HG03039 (cell line): ENCODE measurements around the gene CDC25A.

Source experiments
- ATAC-seq: cut with Tn5 transposase; IDR thresholded peaks from one replicate; pipeline ENCODE4 v1.9.1; 2021; ENCODE audit warnings: mild to moderate bottlenecking, moderate library complexity; ENCODE audit not compliant: unreplicated experiment

Gene CDC25A

DNA sequence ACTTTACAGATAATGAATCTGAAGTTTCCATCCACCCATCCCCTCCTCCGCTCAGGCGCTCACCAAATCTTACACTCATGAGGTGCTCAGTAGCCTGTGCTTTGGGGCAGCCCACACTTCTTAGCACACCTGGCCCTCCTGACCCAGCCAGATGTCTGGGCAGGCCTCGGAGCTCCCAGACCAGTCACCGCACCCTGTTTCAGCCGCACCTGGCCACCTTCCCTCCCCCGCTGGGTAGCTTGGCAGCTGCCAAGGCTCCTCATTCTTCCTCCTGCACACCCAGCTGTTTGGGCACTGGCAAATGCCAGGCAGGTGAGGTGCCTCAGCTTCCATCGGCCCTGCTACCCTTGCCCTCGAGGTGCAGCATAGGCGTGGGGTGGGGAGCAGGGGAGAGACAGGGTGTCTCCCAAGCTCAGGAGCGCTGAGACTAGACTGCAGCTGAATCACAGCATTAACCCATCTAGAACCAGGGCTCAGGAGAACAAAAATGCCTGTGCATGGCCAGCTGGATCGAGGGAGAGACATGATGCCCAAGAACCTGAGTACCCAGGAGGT lies 45.8 kb downstream of the CDC25A start:
- no peak for ATAC-seq

DNA sequence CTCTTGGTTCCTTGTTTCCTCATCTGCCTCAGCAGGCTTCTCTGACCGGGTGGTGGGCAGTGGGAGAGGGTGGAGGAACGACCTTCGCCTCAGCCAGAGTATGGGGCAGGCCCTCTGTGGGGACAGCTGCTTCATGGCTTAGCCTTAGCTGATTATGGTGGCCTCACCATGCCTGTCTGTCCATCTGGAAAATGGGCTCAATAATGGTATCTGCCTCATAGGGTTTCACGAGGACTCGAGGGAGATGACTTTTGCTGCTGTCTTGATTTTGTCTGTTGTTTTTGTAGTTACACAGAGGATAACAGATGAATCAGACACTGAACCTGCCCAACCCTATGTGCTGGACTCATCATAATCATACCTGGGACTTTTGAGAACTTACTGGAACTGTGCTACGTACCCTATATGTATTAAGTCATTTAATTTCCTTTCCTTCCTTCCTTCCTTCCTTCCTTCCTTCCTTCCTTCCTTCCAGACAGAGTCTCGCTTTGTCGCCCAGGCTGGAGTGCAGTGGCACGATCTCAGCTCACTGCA lies 46.5 kb downstream of the CDC25A start:
- no peak for ATAC-seq

DNA sequence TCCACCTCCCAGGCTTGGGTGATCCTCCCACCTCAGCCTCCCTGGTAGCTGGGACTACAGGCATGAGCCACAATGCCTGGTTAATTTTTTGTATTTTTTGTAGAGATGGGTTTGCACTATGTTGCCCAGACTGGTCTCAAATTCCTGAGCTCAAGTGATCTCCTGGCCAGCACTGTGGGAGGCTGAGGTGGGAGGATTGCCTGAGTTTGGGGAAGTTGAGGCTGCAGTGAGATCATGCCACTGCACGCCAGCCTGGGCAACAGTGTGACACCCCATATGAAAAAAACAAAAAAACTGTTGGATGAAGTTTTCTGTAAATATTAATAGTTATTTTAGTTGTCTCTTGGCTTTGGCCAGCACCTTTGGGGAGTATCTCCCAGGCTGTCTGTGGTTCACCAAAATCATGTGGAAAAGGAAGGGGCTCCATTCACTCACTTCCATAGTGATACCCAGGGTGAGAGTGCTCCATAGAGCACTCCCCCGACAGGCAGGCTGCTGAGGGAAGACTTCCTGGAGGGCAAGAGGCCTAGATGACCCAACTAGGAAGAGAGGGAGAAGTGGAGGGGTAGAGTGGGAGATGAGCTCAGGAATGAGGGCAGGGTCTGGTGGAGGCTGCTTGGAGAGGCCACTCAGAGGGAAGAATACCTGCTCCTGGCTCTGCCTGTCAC lies 47.1 kb downstream of the CDC25A start:
- no peak for ATAC-seq

DNA sequence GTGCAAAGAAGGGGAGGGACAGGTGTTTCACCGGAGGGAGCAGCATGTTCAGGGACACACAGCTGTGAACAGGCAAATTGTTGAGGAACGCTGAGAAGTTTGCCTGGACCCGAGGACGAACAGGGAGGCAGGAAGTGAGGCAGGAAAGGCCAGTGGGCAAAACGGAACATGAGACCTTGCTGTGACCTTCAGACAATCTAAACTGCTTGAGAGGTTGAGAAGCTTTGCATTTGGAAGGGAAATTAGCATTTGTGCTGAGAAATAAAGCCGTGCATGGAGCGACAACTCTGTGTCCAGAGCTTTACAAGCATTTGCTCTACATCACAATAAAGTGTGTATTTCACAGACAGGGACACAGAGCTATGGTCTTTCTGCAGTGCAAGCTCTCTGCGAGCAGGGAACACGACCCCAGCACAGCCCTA lies 47.9 kb downstream of the CDC25A start:
- ATAC-seq, result no peak

DNA sequence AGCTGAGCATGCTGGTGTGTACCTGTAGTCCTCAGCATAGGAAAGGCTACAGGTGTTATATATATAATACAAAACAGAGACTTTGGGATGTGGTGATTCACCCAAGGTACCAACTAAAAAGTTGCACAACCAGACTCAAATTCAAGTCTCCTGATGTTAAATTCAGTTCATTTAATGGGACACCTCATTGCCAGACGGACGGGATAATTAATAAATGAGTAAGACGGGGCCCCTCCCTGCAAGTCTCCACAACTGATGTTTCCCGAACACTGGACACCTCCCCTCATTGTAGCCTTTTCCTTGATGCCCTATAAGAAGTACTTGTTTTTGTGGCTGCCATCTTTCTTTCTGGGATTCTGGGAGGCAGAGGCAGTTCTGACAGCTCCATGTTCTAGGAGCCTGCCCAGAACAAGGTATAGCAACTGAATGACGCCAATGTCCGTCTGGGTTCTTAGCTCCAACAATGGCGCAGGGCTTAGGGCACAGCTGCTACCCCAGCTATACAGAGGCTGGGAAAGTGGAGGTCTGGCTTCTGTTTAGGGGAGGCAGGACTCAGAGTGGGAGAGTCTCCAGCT lies 50.7 kb downstream of the CDC25A start:
- no peak for ATAC-seq

DNA sequence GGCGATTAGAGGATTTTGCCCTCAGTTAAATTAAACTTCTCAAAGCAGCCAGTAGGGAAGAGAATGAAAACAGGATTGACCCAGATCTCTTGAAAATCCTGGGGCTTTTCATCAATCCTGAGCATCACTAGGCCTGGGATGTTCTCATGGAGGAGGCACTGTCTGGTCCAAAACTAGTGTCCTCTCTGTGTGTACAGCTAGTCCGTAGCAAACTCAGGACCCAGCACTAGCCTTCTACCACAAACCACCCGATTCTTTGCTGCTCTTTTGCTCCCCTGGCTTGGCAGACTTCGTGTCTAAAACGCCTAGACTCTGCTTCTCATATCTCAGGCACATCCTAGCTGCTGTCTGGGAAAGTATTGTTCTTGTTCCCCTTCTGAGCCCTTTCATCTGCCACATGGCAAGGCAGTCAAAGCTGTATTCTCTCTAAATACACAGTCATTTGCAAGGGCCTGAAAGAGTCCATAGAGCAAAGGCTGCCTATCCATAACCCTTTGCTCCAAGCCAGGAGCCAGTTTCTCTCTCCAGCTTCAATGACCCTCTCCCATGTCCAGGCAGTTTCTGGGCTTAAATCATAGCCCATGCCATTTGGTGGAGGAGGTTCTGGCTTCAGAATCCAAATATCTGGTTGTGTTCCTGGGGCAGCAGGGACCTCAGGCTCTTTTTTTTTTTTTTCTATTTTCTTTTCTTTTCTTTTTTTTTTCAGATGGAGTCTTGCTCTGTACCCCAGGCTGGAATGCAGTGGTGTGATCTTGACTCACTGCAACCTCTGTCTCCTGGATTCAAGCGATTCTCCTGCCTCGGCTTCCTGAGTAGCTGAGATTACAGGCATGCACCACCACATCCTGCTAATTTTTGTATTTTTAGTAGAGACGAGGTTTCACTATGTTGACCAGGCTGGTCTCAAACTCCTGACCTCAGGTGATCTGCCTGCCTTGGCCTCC lies 52.4 kb downstream of the CDC25A start:
- no peak for ATAC-seq

DNA sequence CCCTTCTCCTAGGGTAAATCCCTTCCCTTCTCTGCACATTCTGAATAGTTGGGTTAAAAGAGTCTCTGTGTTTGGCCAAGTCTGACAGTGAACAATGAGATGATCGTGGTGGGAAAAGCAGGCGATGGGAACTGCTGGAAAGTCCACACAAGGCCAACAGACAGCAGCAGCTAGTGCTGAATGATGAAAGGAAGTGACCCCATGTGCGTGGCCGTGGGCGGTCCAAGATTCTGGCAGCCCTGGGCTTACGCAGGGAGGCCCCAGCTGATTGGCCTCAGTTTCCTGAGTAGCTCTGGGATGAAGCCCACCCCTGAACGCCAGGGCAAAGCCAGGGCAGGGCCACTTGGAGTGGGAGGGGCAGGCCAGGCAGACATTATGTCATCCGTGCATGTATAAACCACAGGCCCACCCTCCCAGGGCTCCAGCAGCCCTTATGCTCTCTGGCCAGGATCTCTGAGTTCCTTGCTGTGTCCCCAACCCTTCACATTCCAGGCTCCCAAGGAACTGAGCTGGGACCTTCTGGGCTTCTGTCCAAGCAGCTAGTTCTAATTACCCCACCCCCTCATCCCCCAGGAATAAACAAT lies 57.8 kb downstream of the CDC25A start:
- no peak for ATAC-seq

DNA sequence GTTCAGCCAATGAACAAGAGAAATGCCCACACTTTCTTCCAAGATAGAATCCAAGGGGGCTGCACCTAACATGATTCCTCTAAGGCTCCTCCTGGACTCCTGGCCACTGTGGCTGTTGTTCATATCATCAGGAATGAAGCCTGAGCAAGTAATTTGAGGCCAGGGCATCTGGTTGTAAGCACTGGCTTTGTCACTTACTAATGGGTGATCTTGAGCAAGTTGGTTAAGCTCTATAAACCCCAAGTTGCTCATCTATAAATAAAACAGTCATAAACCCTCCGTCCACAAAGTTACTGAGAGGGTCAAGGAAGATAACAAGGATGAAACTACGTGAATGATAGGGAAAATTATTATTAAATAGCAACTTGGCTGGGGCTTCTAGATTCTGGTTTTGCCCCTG lies 58.3 kb downstream of the CDC25A start:
- no peak for ATAC-seq

DNA sequence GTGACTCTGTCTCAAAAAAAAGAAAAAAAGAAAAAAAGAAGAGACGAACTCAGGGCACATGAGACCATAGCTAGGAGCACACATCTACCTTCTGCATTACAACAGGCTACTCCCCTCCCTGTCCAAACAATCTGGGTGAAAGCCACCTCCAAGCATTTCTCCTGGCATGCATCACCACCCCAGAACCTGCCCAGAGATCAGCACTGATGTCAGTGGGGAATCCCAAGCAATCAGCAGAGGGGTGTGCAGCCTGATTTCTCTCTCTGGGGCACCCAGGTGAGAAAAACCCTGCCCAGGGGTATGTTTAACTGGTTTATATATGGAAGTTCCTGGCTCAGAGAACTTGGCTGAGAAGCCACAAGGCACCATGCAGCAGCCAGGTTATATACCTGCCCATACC lies 59.4 kb downstream of the CDC25A start:
- ATAC-seq, result no peak

DNA sequence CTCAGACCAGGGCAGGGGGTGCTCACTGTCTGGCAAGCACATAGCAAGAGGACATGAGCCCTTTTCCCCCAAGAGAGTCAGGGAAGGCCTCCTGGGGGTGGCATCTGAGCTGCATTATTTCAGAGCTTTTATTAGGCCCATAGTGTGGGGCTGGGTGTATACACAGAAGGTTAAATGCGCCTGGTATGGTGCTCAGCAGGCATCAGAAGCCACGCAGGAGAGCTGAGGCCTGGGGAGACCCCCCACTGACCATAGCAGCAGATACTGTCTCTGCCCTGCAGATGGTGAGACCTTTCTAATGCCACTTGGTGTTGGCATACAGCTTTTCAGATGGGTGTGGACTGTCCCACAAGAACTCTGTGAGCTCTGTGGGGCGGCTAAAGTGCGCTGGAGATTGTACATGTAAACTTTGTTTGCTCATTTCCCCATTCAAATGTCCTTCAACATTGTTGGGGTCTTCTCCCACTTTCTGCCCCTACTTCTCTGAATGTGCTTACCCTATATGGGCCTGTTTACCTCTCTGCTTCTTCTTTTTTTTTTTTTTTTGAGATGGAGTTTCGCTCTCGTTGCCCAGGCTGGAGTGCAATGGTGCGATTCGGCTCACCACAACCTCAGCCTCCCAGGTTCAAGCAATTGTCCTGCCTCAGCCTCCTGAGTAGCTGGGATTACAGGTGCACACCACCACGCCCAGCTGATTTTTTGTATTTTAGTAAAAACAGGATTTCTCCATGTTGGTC lies 62.2 kb downstream of the CDC25A start:
- no peak for ATAC-seq

DNA sequence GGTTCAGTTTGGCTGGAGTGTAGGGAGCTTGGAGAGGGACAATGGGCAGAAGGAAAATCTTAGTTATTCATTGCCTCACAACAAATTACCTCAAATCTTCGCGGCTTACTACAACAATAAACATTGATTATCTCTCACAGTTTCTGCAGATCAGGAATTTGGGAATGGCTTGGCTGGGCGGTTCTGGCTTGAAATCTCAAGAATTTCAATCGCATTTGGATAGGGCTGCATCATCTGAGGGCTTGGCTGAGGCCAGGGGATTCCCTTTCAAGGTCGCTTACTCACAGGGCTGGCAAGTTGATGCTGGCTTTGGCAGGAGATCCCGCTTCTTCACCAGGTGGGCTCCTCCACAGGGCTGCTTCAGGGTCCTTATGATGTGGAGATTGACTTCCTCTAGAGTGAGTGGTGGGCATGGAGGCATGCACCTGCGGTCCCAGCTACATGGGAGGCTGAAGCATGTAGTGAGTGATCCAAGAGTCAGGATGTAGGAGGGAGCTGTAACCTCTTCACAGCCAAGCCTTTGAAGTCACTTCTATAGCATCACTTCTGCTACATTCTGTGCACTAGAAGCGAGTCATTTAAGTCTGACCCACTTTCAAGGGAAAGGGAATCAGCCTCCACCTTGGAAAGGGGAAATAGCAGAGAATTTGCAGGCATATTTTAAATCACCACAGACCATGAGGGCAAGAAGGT lies 63.1 kb downstream of the CDC25A start:
- no peak for ATAC-seq

DNA sequence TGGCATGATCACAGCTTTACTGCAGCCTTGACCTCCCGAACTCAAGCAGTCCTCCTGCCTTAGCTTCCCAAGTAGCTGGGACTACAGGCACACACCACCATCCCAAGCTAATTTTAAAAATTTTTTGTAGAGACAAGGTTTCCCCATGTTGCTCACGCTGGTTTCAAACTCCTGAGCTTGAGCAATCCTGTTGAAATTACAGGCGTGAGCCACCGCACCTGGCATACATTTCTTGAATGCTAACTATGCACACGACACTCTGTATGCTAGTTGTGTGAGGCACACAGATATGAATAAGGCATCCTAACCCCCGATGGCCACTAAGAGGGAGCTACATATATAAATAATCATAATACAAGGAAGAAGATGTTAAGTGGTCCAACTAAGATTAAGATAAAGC lies 64.9 kb downstream of the CDC25A start:
- ATAC-seq, result no peak

DNA sequence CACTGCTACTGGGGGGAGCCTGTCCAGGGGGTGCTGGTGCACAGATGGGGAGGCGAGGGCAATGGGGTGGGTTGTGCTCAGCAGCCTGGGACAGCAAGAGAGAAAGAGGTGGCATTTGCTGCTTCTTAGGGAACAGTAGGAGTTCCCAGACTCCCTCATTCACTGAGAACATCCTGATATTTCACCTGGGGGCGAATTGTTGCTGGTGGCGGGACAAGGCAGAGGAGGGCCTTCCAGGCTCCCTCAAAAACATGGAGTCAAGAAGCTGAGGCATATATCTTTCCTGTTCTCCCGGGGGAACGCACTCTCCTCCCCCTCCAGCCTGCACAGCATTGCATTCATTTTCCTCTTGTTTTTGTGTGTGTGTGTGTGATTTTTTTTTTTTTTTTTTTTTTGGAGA lies 65.7 kb downstream of the CDC25A start:
- no peak for ATAC-seq

DNA sequence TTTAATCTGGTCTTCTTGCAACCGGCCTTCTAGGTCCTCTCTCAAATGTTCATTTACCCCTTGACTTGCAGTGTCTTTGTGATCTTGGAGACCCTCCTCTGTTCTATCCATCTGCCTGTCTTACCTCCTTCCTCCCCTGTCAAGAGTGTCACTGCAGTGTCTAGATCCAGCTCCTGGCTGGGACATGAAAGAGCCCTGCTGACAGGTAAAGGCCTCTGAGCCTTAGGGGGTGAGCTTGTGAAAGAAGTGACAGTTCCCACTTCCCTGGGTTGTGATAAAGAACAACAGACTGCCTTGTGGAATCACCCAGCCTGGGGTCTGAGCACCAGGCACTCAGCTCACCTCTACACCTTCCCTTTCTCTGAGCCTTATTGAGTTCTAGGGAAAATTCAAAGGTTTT lies 68.0 kb downstream of the CDC25A start:
- no peak for ATAC-seq

DNA sequence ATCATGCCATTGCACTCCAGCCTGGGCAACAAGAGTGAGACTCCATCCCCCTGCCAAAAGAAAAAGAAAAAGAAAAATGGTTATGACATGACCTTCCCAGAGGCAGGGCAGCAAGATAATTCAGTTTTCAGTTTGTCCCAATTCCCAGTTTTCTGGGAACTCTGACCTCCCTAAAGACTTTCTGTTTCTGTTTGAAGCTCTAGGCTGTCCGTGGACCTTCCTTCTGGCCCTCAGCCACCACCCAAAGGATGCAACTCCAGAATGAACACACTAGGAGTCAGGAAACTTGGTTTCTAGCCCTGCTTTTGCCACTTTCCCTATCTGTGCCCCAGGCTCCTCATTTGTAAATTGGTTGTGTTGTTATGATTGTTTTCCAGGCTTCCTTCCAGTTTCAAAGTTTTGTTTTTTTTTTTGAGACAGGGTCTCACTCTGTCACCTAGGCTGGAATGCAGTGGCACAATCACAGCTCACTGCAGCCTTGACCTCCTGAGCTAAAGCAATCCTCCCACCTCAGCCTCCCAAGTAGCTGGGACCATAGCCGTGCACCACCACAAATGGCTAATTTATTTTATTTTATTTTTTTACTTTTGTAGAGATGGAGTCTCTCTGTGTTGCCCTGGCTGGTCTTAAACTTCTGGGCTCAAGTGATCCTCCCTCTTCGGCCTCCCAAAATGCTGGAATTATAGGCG lies 68.6 kb downstream of the CDC25A start:
- no peak for ATAC-seq

DNA sequence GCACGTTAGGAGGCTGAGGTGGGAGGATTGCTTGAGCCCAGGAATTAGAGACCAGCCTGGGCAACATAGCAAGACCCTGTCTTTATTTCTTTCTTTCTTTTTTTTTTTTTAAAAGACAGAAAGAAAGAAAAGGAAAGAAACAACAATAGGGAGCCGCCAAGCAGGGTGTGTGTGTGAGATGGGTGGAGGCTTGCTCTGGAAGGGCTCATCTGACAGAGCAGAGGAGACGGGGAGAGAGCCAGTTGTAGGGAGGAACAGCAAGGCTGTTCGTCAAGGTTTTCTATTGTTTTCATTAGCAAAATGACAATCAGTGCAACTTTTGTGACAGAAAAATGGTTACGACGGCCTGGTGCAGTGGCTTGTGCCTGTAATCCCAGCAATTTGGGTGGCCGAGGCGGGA lies 69.3 kb downstream of the CDC25A start:
- no peak for ATAC-seq

DNA sequence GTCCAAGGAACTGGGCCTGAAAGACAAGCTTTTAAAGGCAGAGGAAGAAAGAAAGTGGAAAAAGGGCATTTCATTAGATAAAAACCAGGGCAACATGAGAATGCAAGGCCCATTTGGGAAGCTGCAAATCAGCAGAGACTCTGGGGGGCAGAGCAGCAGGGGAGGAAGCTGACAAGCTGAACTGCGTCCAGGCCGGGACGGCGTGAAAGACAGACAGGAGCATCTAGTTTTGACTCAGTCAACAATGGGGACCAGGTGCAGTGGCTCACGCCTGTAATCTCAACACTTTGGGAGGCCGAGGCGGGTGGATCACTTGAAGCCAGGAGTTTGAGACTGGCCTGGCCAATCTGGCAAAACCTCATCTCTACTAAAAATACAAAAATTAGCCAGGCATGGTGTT lies 69.9 kb downstream of the CDC25A start:
- no peak for ATAC-seq

DNA sequence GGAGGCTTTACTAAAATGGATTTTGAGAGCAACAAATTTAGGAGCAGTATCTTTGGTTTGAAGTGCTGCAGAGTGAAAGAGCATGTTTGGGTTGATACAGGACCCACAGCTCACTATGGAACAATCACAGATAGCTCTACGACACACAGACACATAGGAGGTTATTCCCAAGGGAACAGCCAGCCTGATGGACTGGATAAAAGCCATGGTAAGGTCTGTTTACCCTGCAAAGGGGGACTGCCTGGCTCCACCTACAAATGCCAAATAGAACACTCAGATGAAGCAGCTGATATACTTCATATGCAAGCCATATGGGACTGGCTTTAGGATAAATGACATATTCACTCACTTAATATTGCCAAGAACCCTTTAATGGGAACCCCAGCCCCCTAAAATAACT lies 75.4 kb downstream of the CDC25A start:
- no peak for ATAC-seq

DNA sequence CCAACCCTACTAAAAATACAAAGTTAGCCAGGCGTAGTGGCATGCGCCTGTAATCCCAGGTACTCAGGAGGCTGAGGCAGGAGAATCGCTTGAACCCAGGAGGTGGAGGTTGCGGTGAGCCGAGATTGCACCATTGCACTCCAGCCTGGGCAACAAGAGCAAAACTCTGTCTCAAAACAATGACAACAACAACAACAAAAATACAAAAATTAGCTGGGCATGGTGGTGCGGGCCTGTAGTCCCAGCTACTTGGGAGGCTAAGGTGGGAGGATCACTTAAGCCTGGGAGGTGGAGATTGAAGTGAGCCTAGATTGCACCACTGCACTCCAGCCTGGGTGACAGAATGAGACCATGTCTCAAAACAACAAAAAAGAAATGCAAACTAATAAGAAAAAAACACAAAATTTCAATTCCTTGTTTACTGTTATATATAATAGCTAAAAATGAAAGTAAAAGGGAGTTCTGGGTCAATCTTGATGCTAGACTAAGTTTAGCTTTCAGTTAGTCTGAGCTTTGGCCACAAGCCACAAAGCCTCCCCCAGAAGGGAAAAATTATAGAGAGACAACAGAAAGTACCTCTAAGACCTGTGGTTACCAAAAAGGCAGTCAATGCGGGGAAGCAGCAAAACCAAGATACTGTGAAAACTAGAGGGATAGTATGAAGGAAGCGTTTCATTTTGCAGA lies 76.0 kb downstream of the CDC25A start:
- ATAC-seq, result peak; percentile 87
